Neural cell (in vitro differentiated cells): Measurements from ENCODE around the gene ZFYVE28.

ENCODE experiments used
- CTCF ChIP-seq: fragments of 450-650 bp; IDR thresholded peaks from 2 replicates; pipeline ENCODE4 v1.5.1; 2014; ENCODE audit warnings: antibody characterized with exemption, mild to moderate bottlenecking, moderate library complexity; ENCODE audit not compliant: poor library complexity, severe bottlenecking
- EZH2 ChIP-seq: fragments of 200-600, 300-800 bp; shearing (Covaris generic), sonication (generic); IDR thresholded peaks from 2 replicates; pipeline ENCODE4 v1.6.1; 2014; ENCODE audit warnings: antibody characterized with exemption, low read length, borderline replicate concordance, mild to moderate bottlenecking; ENCODE audit not compliant: insufficient read depth, poor library complexity, severe bottlenecking
- RAD21 ChIP-seq: fragments of 450-650 bp; conservative IDR thresholded peaks from 2 replicates; pipeline ENCODE4 v1.6.1; 2014; ENCODE audit warnings: antibody characterized with exemption, mild to moderate bottlenecking, moderate library complexity
- REST ChIP-seq: IDR thresholded peaks from 2 replicates; pipeline ENCODE4 v1.6.1; 2012; ENCODE audit warnings: borderline replicate concordance
- SMC3 ChIP-seq: fragments of 450-650 bp; conservative IDR thresholded peaks from 2 replicates; pipeline ENCODE4 v1.6.1; 2014; ENCODE audit warnings: antibody characterized with exemption, mild to moderate bottlenecking, moderate library complexity; ENCODE audit not compliant: poor library complexity

GRCh38 chr4:2426711-2427275, 8.3 kb upstream of the ZFYVE28 start:
- no peak for TF ChIP-seq CTCF
- TF ChIP-seq SMC3 = no peak
- TF ChIP-seq REST = no peak
- TF ChIP-seq RAD21 = no peak
- TF ChIP-seq EZH2 = no peak
